GM18909 (cell line): Measurements from ENCODE around the gene MS4A12.
"Not testable (repeated sequence)": the region's sequence is repeated elsewhere in the genome, so short reads cannot be mapped to it uniquely, and the experiment has no call there.

Experiments
- ATAC-seq: cut with Tn5 transposase; IDR thresholded peaks from one replicate; pipeline ENCODE4 v1.9.1; 2021; ENCODE audit warnings: mild to moderate bottlenecking; ENCODE audit not compliant: unreplicated experiment, poor library complexity

Gene MS4A12

DNA sequence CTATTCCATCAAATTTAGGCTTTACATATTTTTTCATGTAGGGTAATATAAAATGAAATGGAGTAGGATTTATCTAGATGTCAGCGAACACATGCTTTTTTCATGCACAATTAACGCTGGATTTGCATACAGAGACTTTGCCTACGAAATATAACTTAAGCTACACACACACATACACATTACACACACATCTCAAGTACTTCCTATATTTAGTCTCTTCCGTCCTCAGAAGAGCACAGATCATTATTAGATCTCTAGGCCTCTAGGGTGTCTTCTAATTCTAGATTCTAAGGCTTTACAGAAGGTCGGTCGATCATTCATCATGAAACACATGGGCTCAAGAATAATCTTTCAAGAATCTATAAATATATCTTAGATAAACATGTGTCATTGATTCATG, 18.8 kb downstream of the MS4A12 start:
- ATAC-seq = no peak

DNA sequence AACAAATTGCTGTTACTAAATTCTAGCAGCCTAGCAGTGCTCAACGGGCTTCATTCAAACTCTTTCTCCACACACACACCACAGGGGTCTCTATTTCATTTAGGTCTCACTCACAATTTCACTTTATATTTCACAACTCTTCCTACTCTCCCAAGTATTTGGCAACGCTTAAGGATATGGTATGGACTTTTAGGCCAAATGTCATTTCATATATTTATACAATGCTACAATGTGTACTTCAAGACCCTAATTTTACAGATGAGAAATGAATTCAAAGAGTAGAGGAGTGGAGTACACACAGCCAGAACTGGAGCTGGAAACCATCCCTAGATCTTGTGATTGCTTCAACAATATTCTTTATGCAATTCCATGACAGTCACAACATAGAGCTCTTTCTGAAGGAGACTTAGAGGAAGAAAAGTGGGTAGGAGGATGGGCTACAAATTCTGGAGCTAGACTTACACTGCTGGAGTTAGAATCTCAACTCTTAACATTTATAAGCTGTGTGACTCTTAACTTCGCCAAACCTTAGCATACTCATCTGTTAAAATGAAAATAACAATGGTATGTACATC, 20.2 kb downstream of the MS4A12 start:
- ATAC-seq = no peak

DNA sequence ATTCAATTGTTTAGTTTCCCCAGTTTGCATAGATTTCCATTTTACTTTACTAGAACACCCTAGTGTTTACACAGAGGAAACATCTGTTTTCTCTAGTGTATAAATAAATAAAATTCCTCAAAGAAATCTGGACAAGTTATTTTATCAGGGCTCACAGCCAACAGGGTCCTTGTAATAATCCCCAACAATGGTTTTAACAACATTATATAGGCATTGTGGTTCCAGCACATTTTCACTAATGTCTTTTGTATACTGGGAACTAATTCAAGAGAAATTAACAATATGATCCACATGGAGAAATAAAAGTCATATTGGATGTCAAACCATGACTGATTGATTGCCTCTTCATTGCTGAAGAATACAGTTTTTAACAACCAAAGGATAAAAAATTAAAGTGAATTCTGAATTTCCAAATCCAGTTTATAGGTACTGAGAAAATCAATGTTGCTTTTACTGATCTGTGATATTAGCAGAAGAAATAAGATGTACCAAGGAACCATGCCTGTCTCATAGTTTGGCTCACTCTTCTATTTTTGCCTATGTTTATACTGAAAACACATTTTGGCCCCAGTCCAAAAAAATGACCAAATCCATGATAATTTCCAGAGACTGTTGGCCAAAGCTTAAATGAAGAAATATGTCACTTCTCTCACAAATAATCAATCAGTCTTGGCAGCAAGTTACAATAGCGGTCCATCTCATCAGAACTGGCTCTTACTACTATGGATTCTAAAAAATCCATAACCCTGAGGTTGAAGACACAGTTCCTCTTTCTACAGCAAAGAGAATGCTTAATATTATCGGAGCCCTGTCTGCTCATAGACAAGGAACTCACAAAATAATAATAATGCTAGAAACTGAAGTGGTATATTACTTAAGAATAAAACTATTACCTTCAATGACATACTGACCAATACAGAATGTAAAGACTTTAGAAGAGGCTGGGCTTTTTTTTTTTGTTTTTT, 21.2 kb downstream of the MS4A12 start:
- ATAC-seq = no peak

DNA sequence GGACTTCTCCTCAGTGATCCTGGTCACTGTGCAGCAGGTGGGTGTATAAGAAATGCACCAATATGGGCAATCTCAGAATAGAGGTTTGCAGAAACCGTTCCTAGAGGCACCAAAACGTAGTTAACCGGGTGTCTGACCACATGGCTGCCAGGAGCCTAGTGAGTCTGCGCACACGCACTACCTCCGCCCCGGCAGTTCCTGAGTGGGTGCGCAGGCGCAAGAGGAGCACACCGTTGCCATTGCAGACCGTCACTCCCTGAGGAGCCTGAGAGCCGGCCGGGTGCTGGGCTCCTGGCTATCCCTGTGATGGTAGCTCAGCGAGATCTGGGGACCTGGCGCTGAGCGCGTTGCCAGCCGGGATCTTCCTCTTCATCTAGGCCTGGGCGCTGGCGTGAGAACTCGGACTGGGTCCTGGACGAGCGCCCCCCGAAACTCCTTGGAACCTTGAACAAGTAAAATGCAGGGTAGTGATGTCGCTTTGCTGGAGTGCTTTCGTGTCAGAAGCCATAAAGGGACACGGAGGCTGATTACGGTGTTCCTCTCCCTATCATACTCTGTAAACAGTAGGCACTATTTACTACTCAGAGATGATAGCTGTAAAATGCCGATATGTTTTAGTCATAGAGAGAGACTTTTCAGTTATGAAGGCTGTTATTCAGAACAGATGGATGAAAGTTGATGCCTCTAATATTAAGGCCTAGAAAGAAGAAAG, 22.7 kb downstream of the MS4A12 start, which contains the start of gene MS4A13:
MS4A13 (plus strand) TSS at position 249 of the 712 bp plus-strand sequence. CDS start 2,692 bp downstream, outside the sequence.
- ATAC-seq = no peak

DNA sequence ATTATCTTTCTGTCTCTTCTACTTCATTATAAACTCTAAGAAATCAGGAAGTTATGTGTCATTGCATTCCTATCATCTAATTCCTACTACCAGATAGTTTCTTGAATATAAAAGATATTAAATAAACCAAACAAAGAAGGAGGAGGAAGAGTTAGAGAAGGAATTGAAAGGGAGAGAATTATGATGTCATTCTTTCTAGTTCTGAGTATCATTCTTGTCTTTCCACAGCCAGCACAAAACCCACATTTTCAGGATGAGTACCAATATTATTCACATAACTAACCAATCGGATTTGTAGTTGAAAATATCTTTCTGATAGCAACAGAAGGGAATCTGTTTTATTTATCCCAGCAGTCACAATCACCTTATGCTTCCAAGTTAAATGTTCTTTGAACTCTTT, 35.9 kb downstream of the MS4A12 start:
- ATAC-seq = no peak

DNA sequence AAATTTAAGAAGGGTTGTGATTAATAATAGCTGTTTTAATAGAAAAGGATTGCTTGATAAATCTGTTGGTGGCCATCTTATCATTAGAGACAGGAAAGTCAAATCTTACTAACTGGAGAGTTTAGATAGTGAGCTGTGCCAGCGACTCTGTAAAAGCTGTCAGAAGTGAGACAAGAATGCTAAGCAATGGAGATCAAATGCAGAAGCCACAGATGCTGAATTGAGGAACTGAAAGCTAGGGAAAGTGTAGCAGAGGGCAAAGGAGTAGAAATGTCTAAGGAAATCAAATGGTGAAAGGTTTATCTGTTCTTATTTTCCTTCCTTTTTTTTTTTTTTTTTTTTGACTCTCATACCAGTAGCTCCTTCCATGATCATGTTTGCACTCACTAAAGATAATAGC, 36.4 kb downstream of the MS4A12 start:
- ATAC-seq = peak; percentile 78

DNA sequence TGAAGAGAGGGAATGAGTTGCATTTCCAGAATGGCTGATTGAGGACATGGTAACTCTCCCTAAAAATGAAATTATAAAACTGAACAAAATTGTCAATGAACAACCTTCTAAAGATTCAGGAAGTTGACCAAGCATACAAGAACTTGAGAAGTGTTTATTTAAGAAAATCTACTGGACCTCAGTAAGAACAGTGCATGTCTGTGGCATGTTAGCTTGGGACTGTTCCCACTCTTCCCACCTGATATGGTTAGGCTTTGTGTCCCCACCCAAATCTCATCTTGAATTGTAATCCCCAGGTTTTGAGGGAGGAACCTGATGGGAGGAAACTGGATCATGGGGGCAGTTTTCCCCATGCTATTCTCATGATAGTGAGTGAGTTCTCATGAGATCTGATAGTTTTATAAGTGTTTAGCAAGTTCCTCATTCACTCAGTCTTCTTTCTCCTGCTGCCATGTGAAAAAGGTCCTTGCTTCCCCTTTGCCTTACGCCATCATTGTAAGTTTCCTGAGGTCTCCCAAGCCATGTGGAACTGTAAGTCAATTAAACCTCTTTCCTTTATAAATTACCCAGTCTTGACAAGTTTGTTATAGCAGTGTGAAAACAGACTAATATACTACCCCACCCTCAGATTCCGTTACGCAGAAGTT, 38.0 kb downstream of the MS4A12 start:
- no peak for ATAC-seq

DNA sequence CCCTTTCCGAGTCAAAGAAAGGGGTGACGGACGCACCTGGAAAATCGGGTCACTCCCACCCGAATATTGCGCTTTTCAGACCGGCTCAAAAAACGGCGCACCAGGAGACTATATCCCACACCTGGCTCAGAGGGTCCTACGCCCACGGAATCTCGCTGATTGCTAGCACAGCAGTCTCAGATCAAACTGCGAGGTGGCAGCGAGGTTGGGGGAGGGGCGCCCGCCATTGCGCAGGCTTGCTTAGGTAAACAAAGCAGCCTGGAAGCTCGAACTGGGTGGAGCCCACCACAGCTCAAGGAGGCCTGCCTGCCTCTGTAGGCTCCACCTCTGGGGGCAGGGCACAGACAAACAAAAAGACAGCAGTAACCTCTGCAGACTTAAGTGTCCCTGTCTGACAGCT, 39.8 kb downstream of the MS4A12 start:
- ATAC-seq = not testable (repeated sequence)

DNA sequence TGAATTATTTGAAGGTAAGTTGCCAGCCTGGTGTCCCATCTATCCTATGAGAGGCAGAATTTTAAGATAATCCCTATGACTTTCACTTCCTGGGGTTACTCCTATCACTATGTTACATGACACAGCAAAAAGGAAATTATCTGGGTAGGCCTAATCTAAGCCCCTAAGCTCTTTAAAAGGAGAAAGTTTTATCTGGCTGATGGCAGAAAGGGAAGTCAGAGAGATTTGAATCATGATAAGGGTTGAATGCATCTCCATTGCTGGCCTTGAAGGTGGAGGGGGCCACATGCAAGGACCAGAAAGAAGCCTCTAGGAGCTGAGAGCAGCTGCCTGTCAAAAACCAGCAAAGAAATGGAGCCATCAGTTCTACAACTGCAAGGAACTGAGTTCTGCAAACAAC, 46.0 kb downstream of the MS4A12 start:
- not testable (repeated sequence) for ATAC-seq

DNA sequence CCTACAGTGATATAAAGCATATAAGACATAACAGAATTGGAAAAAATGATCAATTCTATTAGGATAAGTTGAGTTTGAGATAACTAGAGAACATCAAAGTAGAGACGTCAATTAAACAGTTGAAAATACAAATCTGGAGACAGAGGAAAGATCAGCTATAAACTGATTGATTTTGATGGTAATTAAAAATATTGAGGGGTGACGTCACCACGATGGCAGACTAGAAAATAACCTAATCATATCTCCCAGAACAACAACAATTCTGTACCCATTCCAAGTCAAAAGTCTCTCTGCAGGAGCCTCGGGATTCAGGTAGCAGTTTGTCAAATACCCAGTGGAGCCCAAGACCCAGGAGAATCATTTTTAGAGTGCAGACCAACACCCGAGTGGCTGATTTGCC, 51.5 kb downstream of the MS4A12 start:
- no peak for ATAC-seq
